ENCODE results near the gene MINDY3.
A peak's percentile ranks its signal among the peaks of the same experiment; 100 is the strongest.
"Not testable (repeated sequence)": the region's sequence is repeated elsewhere in the genome, so short reads cannot be mapped to it uniquely, and the experiment has no call there.

The MINDY3 gene

GRCh38 chr10:15782851-15783250 lies 77.5 kb downstream of the MINDY3 start:
- H3K36me3 ChIP-seq = peaks cover 70% of the 10 kb centered on the region
- H3K9ac ChIP-seq = no peak overlapping the region
- no peak for TF ChIP-seq Cebpa-rat (IDR thresholded peaks at IDR 0.05)
- H3K4me3 ChIP-seq = no peak overlapping the region
- no peaks in the 10 kb centered on the region for H4K20me1 ChIP-seq
- H3K27me3 ChIP-seq = no peaks in the 10 kb centered on the region
- no peak overlapping the region for H3K4me2 ChIP-seq
- H3K9me3 ChIP-seq = 0 out of 2 replicates have a peak, but pooled peaks cover under 1% of the 10 kb centered on the region
- H3K27ac ChIP-seq = no peak overlapping the region
- peaks cover 10% of the 10 kb centered on the region for H3K4me1 ChIP-seq

- H3K27me3 ChIP-seq = no peaks in the 10 kb centered on the region
- no peak overlapping the region for H3K4me2 ChIP-seq
- no peaks in the 10 kb centered on the region for H4K20me1 ChIP-seq
- H3K27ac ChIP-seq = no peak overlapping the region
- no peaks in the 10 kb centered on the region for H3K4me1 ChIP-seq
- H3K9ac ChIP-seq = no peak overlapping the region
- TF ChIP-seq Cebpa-rat (IDR thresholded peaks at IDR 0.05) = no peak
- H3K9me3 ChIP-seq = peaks cover 9% of the 10 kb centered on the region
- no peak overlapping the region for H3K4me3 ChIP-seq
- H3K36me3 ChIP-seq = peaks cover 71% of the 10 kb centered on the region
Observed at GRCh38 chr10:15781381-15781960, 78.8 kb downstream of the MINDY3 start.

- H3K4me2 ChIP-seq = no peak overlapping the region
- H3K27ac ChIP-seq = no peak overlapping the region
- no peak overlapping the region for H3K9ac ChIP-seq
- no peak for TF ChIP-seq Cebpa-rat (IDR thresholded peaks at IDR 0.05)
- no peaks in the 10 kb centered on the region for H3K27me3 ChIP-seq
- peaks cover 71% of the 10 kb centered on the region for H3K36me3 ChIP-seq
- H4K20me1 ChIP-seq = no peaks in the 10 kb centered on the region
- peaks cover 14% of the 10 kb centered on the region for H3K9me3 ChIP-seq
- H3K4me3 ChIP-seq = no peak overlapping the region
- H3K4me1 ChIP-seq = no peaks in the 10 kb centered on the region
Observed at GRCh38 chr10:15780353-15781135, 79.8 kb downstream of the MINDY3 start.

- Histone ChIP-seq H3K4me3 (no peak overlapping the region), H3K9ac (no peak overlapping the region), H3K36me3 (peaks cover 37% of the 10 kb centered on the region), H3K4me1 (no peaks in the 10 kb centered on the region), H3K27ac (no peak overlapping the region), H3K27me3 (no peaks in the 10 kb centered on the region), H4K20me1 (no peaks in the 10 kb centered on the region), H3K4me2 (no peak overlapping the region), H3K9me3 (peaks cover 16% of the 10 kb centered on the region)
- TF ChIP-seq Cebpa-rat (IDR thresholded peaks at IDR 0.05) = no peak
Observed at GRCh38 chr10:15775513-15775912, 84.8 kb downstream of the MINDY3 start.

- H3K9ac ChIP-seq, H3K27ac ChIP-seq, H4K20me1 ChIP-seq, H3K4me3 ChIP-seq, H3K4me2 ChIP-seq, H3K27me3 ChIP-seq, H3K4me1 ChIP-seq: not testable (repeated sequence)
- peaks cover 16% of the 10 kb centered on the region for H3K9me3 ChIP-seq
- peaks cover 33% of the 10 kb centered on the region for H3K36me3 ChIP-seq
Observed at GRCh38 chr10:15774534-15774933, 85.8 kb downstream of the MINDY3 start.

GRCh38 chr10:15764892-15765454 lies 95.3 kb downstream of the MINDY3 start:
- no peaks in the 10 kb centered on the region for H3K9me3 ChIP-seq
- TF ChIP-seq Cebpa-rat (IDR thresholded peaks at IDR 0.05) = no peak
- H3K4me3 ChIP-seq = no peak overlapping the region

GRCh38 chr10:15763006-15763405 lies 97.3 kb downstream of the MINDY3 start:
- TF ChIP-seq Cebpa-rat (IDR thresholded peaks at IDR 0.05) = no peak

More at GRCh38 chr10:15764892-15765454, 95.3 kb downstream of the MINDY3 start:
- Histone ChIP-seq H3K27me3 (no peaks in the 10 kb centered on the region), H3K4me2 (no peak overlapping the region), H3K4me1 (peaks cover 7% of the 10 kb centered on the region; the same call in 1 of the 2 replicates), H3K9ac (no peak overlapping the region), H3K27ac (no peak overlapping the region), H3K36me3 (no peaks in the 10 kb centered on the region), H4K20me1 (no peaks in the 10 kb centered on the region)

GRCh38 chr10:15762239-15762638 lies 98.1 kb downstream of the MINDY3 start:
- not testable (repeated sequence) for H3K9me3 ChIP-seq, H3K36me3 ChIP-seq, H3K9ac ChIP-seq, H3K4me3 ChIP-seq, H3K27me3 ChIP-seq, H3K4me2 ChIP-seq, H3K4me1 ChIP-seq, H4K20me1 ChIP-seq, H3K27ac ChIP-seq

More at GRCh38 chr10:15763006-15763405, 97.3 kb downstream of the MINDY3 start:
- Histone ChIP-seq H3K4me1 (peaks cover 7% of the 10 kb centered on the region; the same call in 1 of the 2 replicates), H3K36me3 (no peaks in the 10 kb centered on the region), H3K27ac (no peak overlapping the region), H3K9ac (no peak overlapping the region), H4K20me1 (no peaks in the 10 kb centered on the region), H3K9me3 (no peaks in the 10 kb centered on the region), H3K4me2 (peak overlapping the region; percentile 17), H3K27me3 (no peaks in the 10 kb centered on the region), H3K4me3 (no peak overlapping the region)

- H3K4me3 ChIP-seq = not testable (repeated sequence)
Observed at GRCh38 chr10:15761224-15761623, 99.1 kb downstream of the MINDY3 start.

GRCh38 chr10:15760681-15761080 lies 99.6 kb downstream of the MINDY3 start:
- H3K36me3 ChIP-seq = no peaks in the 10 kb centered on the region
- H3K9ac ChIP-seq = no peak overlapping the region
- no peak overlapping the region for H3K27ac ChIP-seq
- no peak overlapping the region for H3K4me3 ChIP-seq
- no peaks in the 10 kb centered on the region for H3K9me3 ChIP-seq
- H3K4me2 ChIP-seq = no peak overlapping the region
- no peaks in the 10 kb centered on the region for H4K20me1 ChIP-seq
- H3K27me3 ChIP-seq = no peaks in the 10 kb centered on the region
- H3K4me1 ChIP-seq = peaks cover 7% of the 10 kb centered on the region; the same call in 1 of the 2 replicates
- TF ChIP-seq Cebpa-rat (IDR thresholded peaks at IDR 0.05) = no peak

More at GRCh38 chr10:15761224-15761623, 99.1 kb downstream of the MINDY3 start:
- not testable (repeated sequence) for H3K27ac ChIP-seq, H3K27me3 ChIP-seq, H4K20me1 ChIP-seq, H3K4me2 ChIP-seq, H3K4me1 ChIP-seq, H3K9me3 ChIP-seq, H3K9ac ChIP-seq, H3K36me3 ChIP-seq
